Measurements from ENCODE around the gene GREB1. TPM values are rescaled to one million over a fixed set of nuclear protein-coding genes. Genes with fewer than 3 reads are reported as not detected.

The GREB1 gene
- total and polyA plus RNA-seq, 7 experiments from 2014 or later, result 0.14 to 0.82 (median 0.25) TPM; not detected in 3

DNA sequence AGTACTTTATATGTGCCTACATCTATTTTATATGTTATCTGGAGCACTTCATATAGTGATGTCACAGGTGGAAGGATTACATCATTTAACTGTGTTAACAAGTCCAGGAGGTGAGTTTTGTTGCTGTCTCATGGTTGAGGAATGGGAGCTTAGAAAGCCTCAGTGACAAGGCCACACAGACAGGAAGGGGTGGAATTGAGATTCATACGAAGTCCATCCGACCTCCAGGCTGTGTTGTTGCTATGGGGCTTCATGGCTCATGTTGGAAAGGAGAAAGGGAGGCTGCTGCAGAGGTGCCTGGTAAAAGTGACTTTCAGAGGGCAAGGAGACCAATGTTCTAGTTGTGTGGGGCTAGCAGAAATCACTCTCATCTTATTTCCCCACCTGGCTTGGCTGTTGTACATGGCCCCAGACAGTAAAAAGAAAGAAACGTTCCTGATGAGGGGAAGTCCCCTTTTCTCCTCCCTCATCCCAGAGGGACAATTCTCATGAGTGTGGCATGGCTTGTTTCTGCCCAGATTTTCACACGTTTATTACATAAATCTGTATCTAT, 31.0 kb upstream of the GREB1 start:
- POLR2A ChIA-PET, result no interaction called here
- intact Hi-C loops (cut with micrococcal nuclease), result no loop called here

DNA sequence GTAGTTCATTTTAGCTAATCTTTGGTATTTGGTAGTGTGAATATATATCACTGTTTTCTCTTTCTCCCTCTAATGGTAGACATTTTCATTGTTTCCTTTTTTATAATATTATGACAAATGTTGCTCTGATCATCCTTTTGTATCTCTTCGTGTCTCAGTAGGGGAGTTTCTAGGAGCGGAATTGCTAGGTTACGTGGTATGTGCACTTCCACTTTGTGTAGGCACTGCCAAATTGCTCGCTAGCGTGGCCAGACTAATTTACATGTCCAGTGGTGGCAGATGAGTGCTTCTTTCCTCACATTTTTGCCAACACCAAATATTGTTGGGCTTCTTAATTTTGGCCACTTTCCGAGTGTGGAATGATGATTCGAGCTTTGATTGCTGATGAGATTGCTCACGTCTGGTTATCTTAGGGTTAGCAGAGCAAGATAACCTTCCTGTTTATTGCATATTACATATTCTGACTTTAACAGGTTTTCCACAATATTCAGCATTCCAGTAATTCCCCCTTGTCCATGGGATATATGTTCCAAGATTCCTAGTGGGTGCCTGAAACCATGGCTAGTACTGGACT, 30.4 kb upstream of the GREB1 start:
- Histone ChIP-seq H3K4me3 (ENCODE audit: low read length) (no peak overlapping the region), H3K27me3 (ENCODE audit: control insufficient read depth in 2 of 2, insufficient read depth in 2 of 2, low read length in 2 of 2) (no peaks in the 10 kb centered on the region), H3K27ac (ENCODE audit: low read depth, low read length) (no peak overlapping the region), H3K36me3 (ENCODE audit: control insufficient read depth in 2 of 3, insufficient read depth in 3 of 3, low read length in 3 of 3) (no peaks in the 10 kb centered on the region), H3K9me3 (ENCODE audit: control insufficient read depth in 2 of 3, low read length in 3 of 3) (no peaks in the 10 kb centered on the region), H3K4me1 (ENCODE audit: control insufficient read depth in 2 of 2, insufficient read depth in 2 of 2, low read length in 2 of 2) (no peaks in the 10 kb centered on the region)
- Mint-ChIP-seq H3K27me3 (peaks cover 3 to 40% (median 23%) of the 10 kb centered on the region in 5 donors), H3K4me1 (peaks cover 0 to 6% (median 0%) of the 10 kb centered on the region in 7 donors), H3K9me3 (peaks cover 0 to 10% (median 0%) of the 10 kb centered on the region in 11 donors), H3K36me3 (peaks cover 0 to 10% (median 4%) of the 10 kb centered on the region in 5 donors), H3K4me3 (no peak overlapping the region), H3K27ac (no peak overlapping the region)
- ChIA-PET CTCF (no interaction called here), POLR2A (no interaction called here)
- ATAC-seq (no peak), DNase-seq (no peak)
- intact Hi-C loops (cut with micrococcal nuclease), result no loop called here

More for the DNA sequence above, 31.0 kb upstream of the GREB1 start:
- H3K4me3 Mint-ChIP-seq, result no peak overlapping the region
- Histone ChIP-seq H3K36me3 (ENCODE audit: control insufficient read depth in 2 of 3, insufficient read depth in 3 of 3, low read length in 3 of 3) (no peaks in the 10 kb centered on the region), H3K9me3 (ENCODE audit: control insufficient read depth in 2 of 3, low read length in 3 of 3) (no peaks in the 10 kb centered on the region), H3K27me3 (ENCODE audit: control insufficient read depth in 2 of 2, insufficient read depth in 2 of 2, low read length in 2 of 2) (no peaks in the 10 kb centered on the region), H3K4me1 (ENCODE audit: control insufficient read depth in 2 of 2, insufficient read depth in 2 of 2, low read length in 2 of 2) (no peaks in the 10 kb centered on the region), H3K4me3 (ENCODE audit: low read length) (no peak overlapping the region), H3K27ac (ENCODE audit: low read depth, low read length) (no peak overlapping the region)
- H3K4me1 Mint-ChIP-seq, result peaks cover 0 to 6% (median 0%) of the 10 kb centered on the region in 7 donors
- DNase-seq (no peak), ATAC-seq (no peak)
- peaks cover 0 to 10% (median 4%) of the 10 kb centered on the region in 5 donors for H3K36me3 Mint-ChIP-seq
- H3K9me3 Mint-ChIP-seq, result peaks cover 0 to 10% (median 0%) of the 10 kb centered on the region in 11 donors
- peaks cover 3 to 40% (median 23%) of the 10 kb centered on the region in 5 donors for H3K27me3 Mint-ChIP-seq
- H3K27ac Mint-ChIP-seq, result no peak overlapping the region
- CTCF ChIA-PET, result no interaction called here

DNA sequence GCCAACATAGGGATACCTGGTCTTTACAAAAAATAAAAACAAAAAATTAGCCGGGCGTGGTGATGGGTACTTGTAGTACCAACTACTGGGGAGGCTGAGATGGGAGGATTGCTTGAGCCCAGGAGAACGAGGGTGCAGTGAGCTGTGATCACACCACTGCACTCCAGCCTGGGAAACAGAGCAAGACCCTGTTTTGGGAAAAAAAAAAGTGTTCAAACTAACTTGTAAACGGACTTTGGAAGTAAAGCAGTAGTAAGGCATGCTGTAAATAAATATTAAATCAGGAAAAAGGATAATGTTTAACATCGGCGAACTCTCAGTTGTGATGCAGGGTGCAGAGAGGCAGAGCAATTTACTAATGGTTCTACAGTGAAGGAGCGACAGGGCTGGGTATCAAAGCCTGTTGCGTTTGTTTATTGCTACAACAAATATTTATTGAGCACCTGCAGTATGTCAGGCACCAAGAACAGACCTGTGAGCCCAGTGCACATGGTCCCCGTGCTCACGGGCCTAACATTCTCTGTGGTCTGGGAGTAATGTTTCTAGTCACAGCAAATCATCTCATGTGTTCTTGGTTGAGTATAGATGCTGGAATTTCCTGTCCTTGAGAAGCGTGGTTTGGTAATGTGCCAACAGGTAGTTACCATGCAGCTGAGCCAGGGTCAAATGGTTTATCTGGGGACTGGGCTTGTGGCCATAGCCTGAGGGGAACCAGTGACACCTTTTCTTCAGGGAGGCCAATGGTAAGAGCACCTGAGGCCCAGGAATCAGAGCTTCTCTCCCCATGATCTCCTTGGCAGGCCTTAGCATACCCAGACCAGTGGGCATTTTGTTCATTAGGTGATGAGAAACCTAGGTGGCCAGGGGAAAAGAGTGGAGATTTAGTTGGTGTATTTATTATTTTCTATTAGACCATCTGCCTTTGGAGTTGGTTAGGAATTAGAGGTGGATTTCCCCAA, 27.9 kb upstream of the GREB1 start:
- ChIA-PET CTCF (no interaction called here), POLR2A (no interaction called here)
- Histone ChIP-seq H3K27me3 (ENCODE audit: control insufficient read depth in 2 of 2, insufficient read depth in 2 of 2, low read length in 2 of 2) (no peaks in the 10 kb centered on the region), H3K4me1 (ENCODE audit: control insufficient read depth in 2 of 2, insufficient read depth in 2 of 2, low read length in 2 of 2) (no peaks in the 10 kb centered on the region), H3K9me3 (ENCODE audit: control insufficient read depth in 2 of 3, low read length in 3 of 3) (no peaks in the 10 kb centered on the region), H3K36me3 (ENCODE audit: control insufficient read depth in 2 of 3, insufficient read depth in 3 of 3, low read length in 3 of 3) (no peaks in the 10 kb centered on the region), H3K27ac (ENCODE audit: low read depth, low read length) (no peak overlapping the region), H3K4me3 (ENCODE audit: low read length) (no peak overlapping the region)
- Mint-ChIP-seq H3K9me3 (peaks cover 0 to 10% (median 0%) of the 10 kb centered on the region in 11 donors), H3K27me3 (peaks cover 0 to 36% (median 19%) of the 10 kb centered on the region in 5 donors), H3K36me3 (peaks cover 0 to 10% (median 4%) of the 10 kb centered on the region in 5 donors), H3K4me1 (peaks cover 0 to under 1% (median 0%) of the 10 kb centered on the region in 7 donors), H3K27ac (peak overlapping the region in 1 of 9 donors; percentile 54), H3K4me3 (no peak overlapping the region)
- no peak for ATAC-seq
- DNase-seq, result no peak
- intact Hi-C loops (cut with micrococcal nuclease), result no loop called here

DNA sequence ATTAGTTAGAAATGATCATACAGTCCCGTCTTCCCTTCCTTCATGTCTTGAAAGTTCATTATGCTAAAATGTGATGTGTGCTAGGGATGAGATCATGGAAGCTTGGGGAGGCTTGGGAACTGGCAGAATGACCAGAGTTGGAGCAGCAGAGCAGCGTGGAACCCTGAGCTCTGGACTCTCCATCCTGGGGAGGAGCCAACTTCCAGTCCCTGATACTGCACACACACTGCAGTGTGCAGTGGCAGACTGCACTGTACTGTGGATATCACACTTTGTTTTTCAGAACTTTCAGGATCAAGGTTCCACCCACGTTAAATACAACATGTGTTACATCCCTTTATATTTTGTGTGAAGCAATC, 27.3 kb upstream of the GREB1 start:
- H3K27ac Mint-ChIP-seq, result no peak overlapping the region
- H3K36me3 Mint-ChIP-seq, result peaks cover 0 to 10% (median 4%) of the 10 kb centered on the region in 5 donors
- POLR2A ChIA-PET, result no interaction called here
- DNase-seq, result no peak
- intact Hi-C loops (cut with micrococcal nuclease), result no loop called here
- no peak overlapping the region for H3K27ac ChIP-seq (ENCODE audit: low read depth, low read length)
- H3K27me3 Mint-ChIP-seq, result peaks cover 0 to 34% (median 23%) of the 10 kb centered on the region in 5 donors
- CTCF ChIA-PET, result no interaction called here
- H3K4me1 Mint-ChIP-seq, result no peaks in the 10 kb centered on the region
- no peaks in the 10 kb centered on the region for H3K9me3 ChIP-seq (ENCODE audit: control insufficient read depth in 2 of 3, low read length in 3 of 3)
- ATAC-seq, result no peak
- H3K4me3 Mint-ChIP-seq, result no peak overlapping the region
- no peaks in the 10 kb centered on the region for H3K36me3 ChIP-seq (ENCODE audit: control insufficient read depth in 2 of 3, insufficient read depth in 3 of 3, low read length in 3 of 3)
- H3K9me3 Mint-ChIP-seq, result peaks cover 0 to 10% (median 0%) of the 10 kb centered on the region in 11 donors
- H3K4me3 ChIP-seq (ENCODE audit: low read length), result no peak overlapping the region
- H3K4me1 ChIP-seq (ENCODE audit: control insufficient read depth in 2 of 2, insufficient read depth in 2 of 2, low read length in 2 of 2), result no peaks in the 10 kb centered on the region
- no peaks in the 10 kb centered on the region for H3K27me3 ChIP-seq (ENCODE audit: control insufficient read depth in 2 of 2, insufficient read depth in 2 of 2, low read length in 2 of 2)

DNA sequence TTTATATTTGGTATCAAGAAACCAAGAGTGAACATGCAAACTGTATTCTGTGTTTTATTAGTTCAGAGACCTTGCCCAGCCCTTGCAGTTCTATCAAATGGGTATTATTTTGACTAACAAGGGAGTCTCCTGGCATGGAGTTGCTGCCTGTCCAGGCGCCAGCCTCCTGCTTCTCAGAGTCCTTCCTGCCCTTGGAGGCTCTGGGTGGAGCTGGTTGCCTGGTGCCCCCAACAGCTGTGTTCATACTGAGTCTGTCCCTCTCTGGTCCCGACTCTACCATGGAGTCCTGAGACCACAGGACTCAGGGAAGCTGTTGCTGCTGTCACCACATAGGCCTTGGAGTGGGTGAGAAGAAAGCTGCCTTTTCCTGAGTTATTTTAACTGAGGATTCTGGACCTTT, 26.3 kb upstream of the GREB1 start:
- Mint-ChIP-seq H3K9me3 (peaks cover 0 to 10% (median 0%) of the 10 kb centered on the region in 11 donors), H3K4me3 (no peak overlapping the region), H3K4me1 (no peaks in the 10 kb centered on the region), H3K36me3 (peaks cover 0 to 10% (median 4%) of the 10 kb centered on the region in 5 donors), H3K27ac (no peak overlapping the region), H3K27me3 (peaks cover 0 to 30% (median 28%) of the 10 kb centered on the region in 5 donors)
- Histone ChIP-seq H3K4me1 (ENCODE audit: control insufficient read depth in 2 of 2, insufficient read depth in 2 of 2, low read length in 2 of 2) (no peaks in the 10 kb centered on the region), H3K9me3 (ENCODE audit: control insufficient read depth in 2 of 3, low read length in 3 of 3) (no peaks in the 10 kb centered on the region), H3K27ac (ENCODE audit: low read depth, low read length) (no peak overlapping the region), H3K36me3 (ENCODE audit: control insufficient read depth in 2 of 3, insufficient read depth in 3 of 3, low read length in 3 of 3) (no peaks in the 10 kb centered on the region), H3K27me3 (ENCODE audit: control insufficient read depth in 2 of 2, insufficient read depth in 2 of 2, low read length in 2 of 2) (no peaks in the 10 kb centered on the region), H3K4me3 (ENCODE audit: low read length) (no peak overlapping the region)
- intact Hi-C loops (cut with micrococcal nuclease), result no loop called here
- no peak for ATAC-seq
- ChIA-PET POLR2A (no interaction called here), CTCF (no interaction called here)
- no peak for DNase-seq

DNA sequence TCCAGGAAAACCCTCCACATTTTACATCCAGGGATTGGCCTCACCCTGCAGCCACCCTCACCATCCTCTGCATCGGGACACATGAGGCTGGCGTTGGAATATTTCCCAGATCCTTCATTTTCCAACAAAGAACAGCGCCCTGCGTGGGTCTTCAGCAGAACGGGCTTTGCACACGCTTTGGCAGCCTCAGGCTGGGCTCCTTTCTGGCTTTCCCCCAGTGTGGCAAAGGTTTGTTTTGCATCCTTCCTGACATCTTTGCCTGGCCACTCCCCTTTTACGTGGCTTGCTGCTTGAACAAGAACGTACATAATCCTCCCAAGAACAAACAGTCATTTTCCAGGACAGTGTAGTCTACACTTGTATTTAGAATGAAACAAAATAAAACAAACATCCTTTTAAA, 25.6 kb upstream of the GREB1 start:
- no peak overlapping the region for H3K27ac ChIP-seq (ENCODE audit: low read depth, low read length)
- no peak overlapping the region for H3K27ac Mint-ChIP-seq
- H3K36me3 ChIP-seq (ENCODE audit: control insufficient read depth in 2 of 3, insufficient read depth in 3 of 3, low read length in 3 of 3), result no peaks in the 10 kb centered on the region
- H3K4me3 ChIP-seq (ENCODE audit: low read length), result no peak overlapping the region
- H3K4me3 Mint-ChIP-seq, result no peak overlapping the region
- ATAC-seq (no peak), DNase-seq (no peak)
- peaks cover 0 to 8% (median 0%) of the 10 kb centered on the region in 11 donors for H3K9me3 Mint-ChIP-seq
- POLR2A ChIA-PET, result no interaction called here
- peaks cover 0 to 23% (median 21%) of the 10 kb centered on the region in 5 donors for H3K27me3 Mint-ChIP-seq
- no peaks in the 10 kb centered on the region for H3K4me1 Mint-ChIP-seq
- CTCF ChIA-PET, result no interaction called here
- intact Hi-C loops (cut with micrococcal nuclease), result no loop called here
- no peaks in the 10 kb centered on the region for H3K9me3 ChIP-seq (ENCODE audit: control insufficient read depth in 2 of 3, low read length in 3 of 3)
- H3K27me3 ChIP-seq (ENCODE audit: control insufficient read depth in 2 of 2, insufficient read depth in 2 of 2, low read length in 2 of 2), result no peaks in the 10 kb centered on the region
- peaks cover 0 to 4% (median 3%) of the 10 kb centered on the region in 5 donors for H3K36me3 Mint-ChIP-seq
- H3K4me1 ChIP-seq (ENCODE audit: control insufficient read depth in 2 of 2, insufficient read depth in 2 of 2, low read length in 2 of 2), result no peaks in the 10 kb centered on the region

All from naive thymus-derived CD4-positive, alpha-beta T cell (primary cell).